Skin of body (tissue), 2 donors: ENCODE data around the gene CITED2. TPM values are rescaled to one million over a fixed set of nuclear protein-coding genes. Genes with fewer than 3 reads are reported as not detected.
A peak's percentile ranks its signal among the peaks of the same experiment; 100 is the strongest.

Source experiments
- DNase-seq: peaks from one replicate; lab custom pipeline; 2025; lab: John Stamatoyannopoulos, UW
- total RNA-seq: library from RNA; depleted of rRNA; stranded (reverse); fragments of >200 nt; gene quantifications from one replicate; pipeline ENCODE4 v1.2.3, GENCODE V29; 2014

The CITED2 gene
- total RNA-seq, 1 donor from 2014 or later, result 46.0 TPM

DNA sequence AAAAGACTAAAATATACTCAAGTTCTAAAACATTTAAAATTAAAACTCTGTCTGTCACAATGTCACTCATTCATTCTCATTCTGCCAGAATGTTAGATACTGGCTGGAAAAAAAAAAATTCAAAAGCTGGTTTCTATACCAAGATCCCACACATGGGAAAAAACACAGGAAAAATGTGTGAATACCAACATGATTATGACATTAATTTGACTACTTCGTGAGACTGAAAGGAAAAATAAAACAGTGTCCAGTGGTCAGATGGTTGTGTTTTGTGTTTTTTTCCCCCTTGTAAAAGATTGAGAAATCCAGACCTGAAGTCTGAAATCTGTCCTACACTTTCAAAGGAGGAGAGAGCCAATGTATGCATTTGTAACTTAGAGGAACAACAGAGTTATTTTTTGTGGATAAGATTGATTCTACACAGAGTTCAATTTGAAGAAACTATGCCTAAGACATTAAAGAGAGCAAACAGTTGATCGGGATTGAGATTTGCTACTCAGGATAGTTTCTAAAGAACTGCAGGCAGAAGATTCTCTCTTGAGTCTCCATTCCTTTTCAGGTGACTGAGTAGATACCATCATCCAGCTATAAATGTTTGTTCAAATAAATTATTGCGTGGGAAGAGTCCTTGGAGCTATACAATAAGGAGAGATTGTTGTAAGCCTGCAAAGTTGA, 43.5 kb downstream of the CITED2 start:
- no peak for DNase-seq

GRCh38 chr6:139330306-139330705, 44.1 kb downstream of the CITED2 start:
- no peak for DNase-seq

- DNase-seq, result no peak
Measured at GRCh38 chr6:139329224-139329623, 45.2 kb downstream of the CITED2 start.

- DNase-seq, result no peak
Measured at GRCh38 chr6:139327038-139327437, 47.4 kb downstream of the CITED2 start.

- DNase-seq, result no peak
Measured at GRCh38 chr6:139325686-139326085, 48.8 kb downstream of the CITED2 start.

DNA sequence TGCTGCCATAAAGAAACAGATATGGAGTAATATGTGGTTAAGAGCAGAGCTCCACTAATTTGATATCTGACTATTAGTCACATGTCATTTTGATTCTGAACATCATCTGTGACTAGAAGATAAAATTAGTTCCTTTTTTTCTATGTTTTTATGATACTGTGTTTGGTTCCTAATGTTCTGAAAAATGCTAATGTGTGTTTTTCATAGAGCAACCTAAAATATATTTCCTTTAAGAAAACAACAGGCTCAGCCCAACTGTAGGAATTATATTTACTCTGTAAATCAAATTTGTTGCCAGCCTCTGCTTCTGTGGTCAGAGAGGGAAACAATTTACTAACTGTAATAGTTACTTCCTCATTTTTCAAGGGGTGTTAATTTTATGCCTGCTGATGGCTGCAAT, 49.3 kb downstream of the CITED2 start:
- no peak for DNase-seq

GRCh38 chr6:139324301-139324555, 50.2 kb downstream of the CITED2 start:
- no peak for DNase-seq

DNA sequence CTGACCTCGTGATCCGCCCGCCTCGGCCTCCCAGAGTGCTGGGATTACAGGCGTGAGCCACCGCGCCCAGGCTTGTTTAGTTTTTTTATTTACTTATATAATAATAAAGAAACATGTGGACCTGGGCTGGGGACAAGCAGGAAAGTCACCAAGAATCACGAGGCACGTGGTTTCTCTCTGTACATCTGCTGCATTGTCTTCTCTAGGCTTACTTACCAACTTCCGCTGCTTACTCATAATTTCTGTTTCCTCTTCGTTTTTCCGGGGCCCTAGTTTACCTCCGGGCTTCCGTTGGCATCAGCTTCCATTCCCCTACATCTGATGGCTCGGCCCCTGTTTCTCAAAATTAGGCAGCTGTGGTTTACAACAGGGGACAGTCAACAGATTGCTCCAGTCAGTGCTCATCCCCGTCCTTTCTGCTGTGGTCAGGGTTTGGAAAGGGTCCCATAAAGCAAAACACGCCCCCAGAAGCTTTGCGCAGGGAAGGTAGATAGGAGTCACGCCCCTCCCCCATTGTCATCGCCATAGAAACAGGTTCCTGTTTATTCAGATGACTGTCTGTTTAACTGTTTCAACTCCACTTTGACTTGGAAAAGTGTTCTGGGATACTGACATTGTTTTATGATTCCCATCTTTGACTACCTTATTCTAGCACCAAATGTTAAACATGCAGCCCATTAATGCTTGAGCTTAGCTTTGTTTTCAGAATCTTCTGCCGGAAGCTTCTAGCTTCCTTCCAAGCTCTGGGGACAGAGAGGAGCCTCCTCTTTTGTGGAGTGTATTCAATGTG, 50.7 kb downstream of the CITED2 start:
- peak; percentile 49 for DNase-seq

Other genes starting within 250 kb of the CITED2 start
- gene HECA, start 239.6 kb downstream of the CITED2 start, total RNA-seq, result 39.7 TPM
- 15.0 TPM for gene TXLNB, start 82.7 kb downstream of the CITED2 start, total RNA-seq